SK-N-MC (cell line): ENCODE data around the gene HAAO.

ENCODE experiments used
- EZH2 ChIP-seq: fragments of 200-600 bp; sonication (generic); IDR thresholded peaks from one replicate; pipeline ENCODE4 v1.6.1; 2017; ENCODE audit warnings: antibody characterized with exemption
- FOXP2 ChIP-seq: optimal IDR thresholded peaks from 2 replicates; pipeline ENCODE3; 2011; ENCODE audit warnings: mild to moderate bottlenecking, moderate library complexity; ENCODE audit not compliant: insufficient read depth; ENCODE audit errors: extremely low read length, control extremely low read depth
- POLR2AphosphoS5 ChIP-seq: IDR thresholded peaks from 2 replicates; pipeline ENCODE4 v1.6.1; 2012; ENCODE audit warnings: mild to moderate bottlenecking, low read depth, low read length, borderline replicate concordance

DNA sequence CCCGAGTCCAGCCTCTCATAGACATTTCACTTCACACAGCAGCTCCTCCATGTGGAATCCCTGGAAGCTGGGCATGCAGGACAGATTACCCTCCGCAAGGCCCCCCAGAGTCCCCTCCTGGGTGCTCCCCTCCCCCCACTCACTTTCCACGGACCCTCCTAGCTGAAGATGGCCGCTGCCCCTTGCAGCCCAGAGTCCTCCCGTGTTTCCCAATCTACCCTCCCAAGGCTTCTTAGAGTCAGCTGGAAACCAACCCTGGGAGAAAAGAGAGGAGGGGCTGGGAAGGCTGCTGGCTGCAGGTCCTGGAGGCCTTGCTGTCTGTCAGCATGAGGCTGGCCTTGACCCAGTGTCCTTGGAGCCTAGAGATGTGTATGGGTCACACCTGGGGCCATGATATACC is 49.0 kb upstream of the HAAO start:
- no peak for TF ChIP-seq EZH2
- no peak for TF ChIP-seq POLR2AphosphoS5
- TF ChIP-seq FOXP2, result no peak
